ENCODE results near the gene DNAH7.
A peak's percentile ranks its signal among the peaks of the same experiment; 100 is the strongest.
"Not testable (repeated sequence)": the region's sequence is repeated elsewhere in the genome, so short reads cannot be mapped to it uniquely, and the experiment has no call there.

Gene DNAH7

DNA sequence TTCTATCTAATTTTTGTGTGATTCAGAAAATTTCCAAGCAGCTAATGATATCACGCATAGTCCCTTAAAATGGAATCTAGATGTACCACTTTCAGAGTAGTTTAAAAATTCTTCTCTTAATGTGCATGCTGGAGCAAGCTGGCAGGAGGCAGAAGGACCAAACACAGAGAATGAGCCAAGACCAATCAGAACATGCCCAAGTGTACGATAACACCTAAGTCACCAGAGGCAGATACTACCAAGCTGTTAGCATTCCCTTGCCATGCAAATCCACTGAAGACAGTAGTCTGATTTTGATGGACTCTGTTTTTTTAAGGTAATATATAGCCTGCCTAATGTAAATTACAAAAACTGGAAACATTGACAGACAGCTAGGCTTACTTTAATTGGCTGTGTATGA, 109.3 kb downstream of the DNAH7 start:
- DNase-seq: no peak

GRCh38 chr2:195956725-195957124, 111.9 kb downstream of the DNAH7 start:
- no peak for DNase-seq

DNA sequence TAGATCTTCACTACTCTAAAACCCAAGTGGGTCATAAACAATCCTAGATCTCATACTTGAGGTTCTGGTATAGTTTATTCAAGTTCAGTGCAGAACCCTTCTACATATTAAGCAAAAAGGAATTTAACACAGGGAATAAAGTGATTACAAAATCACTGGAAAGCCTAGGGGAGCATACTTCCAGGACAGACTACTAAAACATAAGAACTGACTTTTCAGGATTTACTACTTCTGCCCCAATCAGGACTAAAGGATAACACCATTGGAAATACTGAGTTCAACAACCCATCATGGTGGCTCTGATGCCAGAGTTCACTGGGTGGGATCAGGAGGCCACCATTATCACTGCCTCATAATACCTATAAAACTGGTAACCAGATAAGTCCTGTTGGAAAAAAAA, 123.6 kb downstream of the DNAH7 start:
- DNase-seq: no peak

DNA sequence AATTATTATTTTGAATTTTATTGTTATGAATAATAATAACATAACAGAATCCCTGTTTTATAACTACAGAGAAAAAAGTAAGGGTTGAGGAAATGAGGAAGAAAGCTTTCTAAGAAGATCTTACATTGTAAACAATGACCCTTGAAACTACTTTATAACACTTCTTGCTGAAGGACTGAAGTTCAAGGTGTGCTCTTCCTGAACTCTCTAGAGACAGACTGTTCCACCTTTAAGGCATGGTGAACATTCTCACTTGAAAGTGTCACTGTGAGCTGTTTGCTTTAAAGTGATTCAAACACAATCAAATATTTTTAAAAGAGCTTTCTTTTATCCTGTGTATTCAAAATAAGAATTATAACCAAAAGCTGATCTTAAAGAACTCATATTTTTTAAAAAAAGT, 131.5 kb downstream of the DNAH7 start:
- DNase-seq: no peak

DNA sequence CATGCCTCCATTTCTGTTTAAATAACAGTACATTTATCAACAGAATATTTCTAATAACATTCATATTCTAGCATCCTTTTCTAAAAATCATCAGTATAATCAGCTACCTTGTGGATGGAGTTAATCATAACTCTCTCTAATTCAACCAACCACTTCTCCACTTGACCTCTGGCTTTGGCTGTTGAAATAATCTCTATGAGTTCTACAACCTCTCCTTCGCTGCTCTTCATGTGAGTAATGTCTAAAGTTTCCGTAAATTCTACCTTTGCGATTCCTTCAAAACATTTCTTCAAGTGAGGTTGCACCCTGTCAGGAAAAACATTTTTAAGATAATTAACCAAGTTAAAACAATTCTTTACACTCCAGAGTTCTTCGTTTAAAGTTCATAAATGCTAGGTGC, 134.2 kb downstream of the DNAH7 start:
- DNase-seq: no peak

GRCh38 chr2:195929531-195929930, 139.1 kb downstream of the DNAH7 start:
- no peak for DNase-seq

GRCh38 chr2:195925120-195925519, 143.5 kb downstream of the DNAH7 start:
- DNase-seq: no peak

DNA sequence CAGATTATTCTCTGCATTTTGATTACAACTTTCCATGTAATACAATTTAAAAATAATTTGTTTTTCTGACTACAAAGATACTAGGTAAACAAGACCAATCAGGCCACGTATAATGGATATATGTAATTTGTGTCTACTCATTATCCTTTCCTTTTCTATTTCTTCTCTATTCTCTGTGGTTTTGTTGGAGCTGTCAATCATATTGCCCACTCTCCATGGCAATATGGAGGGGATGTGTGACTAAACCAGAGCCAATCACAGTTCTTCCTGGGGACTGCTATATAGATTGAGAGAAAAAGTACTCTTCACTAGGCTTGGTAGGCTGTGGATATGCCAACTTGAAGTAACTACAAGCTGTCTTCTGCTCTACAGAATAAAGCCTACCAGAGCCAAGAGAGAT, 144.7 kb downstream of the DNAH7 start:
- DNase-seq: no peak

GRCh38 chr2:195917021-195917600, 151.5 kb downstream of the DNAH7 start:
- DNase-seq: not testable (repeated sequence)

GRCh38 chr2:195912079-195912478, 156.6 kb downstream of the DNAH7 start:
- no peak for DNase-seq

DNA sequence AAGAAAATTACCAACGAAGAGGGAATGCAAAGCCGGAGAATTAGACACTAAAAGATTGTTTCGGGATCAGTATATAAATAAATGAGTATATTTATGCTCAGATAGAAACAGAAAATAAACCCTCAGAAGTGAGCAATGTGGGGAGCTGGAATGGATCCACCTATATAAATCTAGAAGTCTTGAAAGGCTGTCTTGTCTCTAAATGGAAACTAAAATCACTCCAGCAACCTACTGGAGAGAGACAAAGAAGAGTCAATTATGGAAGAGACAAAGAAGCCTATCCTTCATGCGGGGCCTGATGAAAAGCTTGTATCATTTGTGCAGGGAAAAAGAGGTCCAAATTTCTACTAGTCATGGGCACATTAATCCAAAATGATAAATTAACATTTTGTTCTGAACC, 158.1 kb downstream of the DNAH7 start:
- no peak for DNase-seq

- no peak for DNase-seq
Observed at GRCh38 chr2:195909926-195910325, 158.7 kb downstream of the DNAH7 start.

GRCh38 chr2:195907474-195907873, 161.2 kb downstream of the DNAH7 start:
- no peak for DNase-seq

DNA sequence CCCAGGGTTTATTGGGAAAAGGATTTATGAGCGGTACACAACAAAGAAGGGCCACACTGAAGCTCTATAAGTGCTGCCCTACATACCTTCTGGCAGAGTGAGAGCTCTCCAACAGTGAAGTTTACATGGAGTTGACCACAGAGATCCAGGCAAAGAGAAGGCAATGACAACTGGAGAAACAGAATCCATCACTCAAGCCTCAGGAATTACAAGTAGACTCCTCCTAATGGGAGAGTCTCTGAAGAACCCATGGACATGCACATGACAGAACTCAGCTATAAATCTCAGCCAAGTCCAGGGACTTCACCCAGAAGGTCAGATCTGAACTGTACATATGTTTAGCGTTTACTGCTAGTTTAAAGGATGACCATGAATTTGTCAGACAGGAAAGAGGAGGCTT, 164.7 kb downstream of the DNAH7 start:
- no peak for DNase-seq

DNA sequence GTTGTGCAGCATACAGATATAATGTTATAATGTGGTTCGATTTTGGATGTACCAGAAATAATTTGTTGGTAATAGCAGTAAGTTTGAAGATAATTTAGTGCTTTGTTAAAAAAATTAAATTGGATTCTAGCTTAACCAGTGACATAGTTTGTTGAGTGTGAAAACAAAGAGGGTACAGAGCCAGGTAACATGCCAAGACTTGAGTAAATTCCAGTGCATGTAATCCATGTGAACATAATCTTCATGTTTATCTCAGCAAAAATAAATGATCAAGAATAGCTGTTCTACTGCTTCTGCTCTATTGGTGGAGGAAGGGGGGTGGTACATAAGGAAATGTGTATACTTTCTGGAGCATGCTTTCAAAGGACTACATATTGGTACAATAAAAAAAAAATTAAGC, 165.8 kb downstream of the DNAH7 start:
- no peak for DNase-seq

DNA sequence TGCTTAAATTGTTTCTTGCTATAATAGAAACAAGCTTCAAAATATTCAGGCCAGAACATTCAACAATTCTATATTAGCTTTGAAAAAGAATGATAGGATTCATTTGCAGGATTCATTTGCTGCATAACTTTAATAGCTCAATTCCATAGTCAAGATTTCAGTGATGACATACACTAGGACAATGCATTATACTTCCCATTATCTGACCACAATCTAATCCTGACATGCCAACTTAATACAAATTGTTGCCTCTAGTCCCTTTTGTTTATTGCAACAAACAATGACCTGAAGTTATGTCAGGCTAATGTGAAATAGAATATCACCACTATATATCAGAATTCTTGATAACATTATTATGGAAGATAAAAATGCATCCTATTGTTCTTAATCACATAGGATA, 169.4 kb downstream of the DNAH7 start:
- DNase-seq: no peak

DNA sequence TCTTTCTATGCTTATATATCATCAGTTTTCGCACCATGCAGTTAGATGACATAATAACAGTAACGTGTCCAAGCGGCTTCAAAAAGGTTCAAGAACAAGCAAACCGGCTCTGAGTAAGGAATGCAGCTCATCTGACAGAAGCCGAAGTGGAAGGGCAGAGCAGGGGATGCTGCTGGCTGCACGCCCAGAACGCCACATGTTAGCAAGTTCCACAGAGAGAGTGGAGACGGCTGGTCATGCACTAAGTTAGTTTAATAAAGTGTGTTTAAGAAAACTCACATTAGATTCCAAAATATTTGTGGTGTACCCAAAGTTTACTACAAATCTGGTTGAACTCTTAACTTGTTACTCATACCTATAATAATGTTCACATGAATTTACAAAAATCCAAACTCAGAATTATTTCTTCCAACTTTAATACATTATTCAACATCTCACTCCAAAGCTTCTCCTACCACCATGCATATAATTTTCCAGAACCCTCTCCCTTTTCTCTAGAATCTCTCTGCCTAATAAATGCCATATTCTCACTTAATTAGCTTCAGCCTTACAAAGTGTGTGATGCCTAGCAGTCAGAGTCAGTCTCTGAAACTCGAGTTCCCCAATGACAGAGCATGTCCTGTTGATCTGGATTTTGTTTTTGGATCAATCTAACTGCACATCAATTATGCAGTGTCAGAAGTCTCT, 170.0 kb downstream of the DNAH7 start:
- DNase-seq: no peak

GRCh38 chr2:195891081-195891480, 177.6 kb downstream of the DNAH7 start:
- no peak for DNase-seq

GRCh38 chr2:195879153-195879552, 189.5 kb downstream of the DNAH7 start:
- no peak for DNase-seq

- no peak for DNase-seq
Observed at GRCh38 chr2:195871326-195871725, 197.3 kb downstream of the DNAH7 start.

DNA sequence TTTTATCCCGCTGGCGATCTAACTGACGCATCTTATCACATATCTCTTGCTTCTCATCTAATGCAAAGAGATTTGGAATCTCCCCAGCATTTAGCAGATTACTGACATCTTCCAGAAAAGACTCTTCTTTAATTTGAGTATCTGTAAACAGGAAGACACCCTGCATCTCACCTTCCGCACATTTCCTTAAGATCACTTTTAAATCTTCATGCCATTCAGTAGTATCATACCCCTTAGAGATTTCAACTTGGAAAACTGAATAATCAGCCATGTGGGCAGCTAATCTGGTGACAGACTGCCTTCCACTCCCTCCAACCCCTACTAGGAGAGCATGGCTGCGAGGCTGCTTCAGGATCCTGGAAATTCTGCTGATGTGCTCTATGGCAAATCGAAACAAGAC, 204.3 kb downstream of the DNAH7 start:
- DNase-seq: no peak

DNA sequence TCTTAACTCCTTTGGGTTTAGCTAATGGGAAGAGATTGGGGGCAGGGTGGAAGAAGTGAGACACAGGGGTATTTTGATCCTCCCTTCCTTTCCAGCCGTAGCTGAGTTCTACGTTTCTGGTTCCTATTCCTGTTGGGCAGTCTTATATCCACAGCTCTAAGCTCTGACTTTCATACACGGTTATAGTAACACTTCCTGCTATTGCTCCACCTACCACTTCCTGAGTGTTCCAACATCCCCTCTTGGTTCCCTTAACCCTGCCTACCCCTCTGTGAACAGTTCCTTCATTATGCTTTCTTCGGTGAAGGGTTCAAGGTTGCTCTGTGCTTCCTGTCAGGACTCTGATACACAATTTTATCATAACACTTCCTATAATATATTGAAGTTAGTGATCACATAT, 205.1 kb downstream of the DNAH7 start:
- peak; percentile 57 for DNase-seq

DNA sequence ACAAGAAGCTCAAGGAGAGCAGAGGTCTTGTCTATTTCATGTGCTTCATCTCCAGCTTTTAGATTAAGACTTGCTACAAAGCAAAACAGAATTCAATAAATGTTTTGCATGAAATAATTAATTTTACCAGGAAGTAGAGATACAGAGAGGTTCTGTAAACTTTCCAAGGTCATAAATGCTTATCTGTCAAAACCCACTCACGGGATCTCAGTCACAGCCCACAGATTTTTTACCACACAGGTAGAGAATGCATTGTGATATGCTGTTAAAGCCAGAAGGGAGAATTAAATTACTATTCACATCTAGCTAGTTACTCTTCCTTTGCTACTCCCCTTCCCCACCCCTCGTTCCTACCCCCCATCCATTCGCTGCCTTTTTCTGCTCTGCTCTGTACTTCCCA, 205.5 kb downstream of the DNAH7 start:
- DNase-seq: no peak

DNA sequence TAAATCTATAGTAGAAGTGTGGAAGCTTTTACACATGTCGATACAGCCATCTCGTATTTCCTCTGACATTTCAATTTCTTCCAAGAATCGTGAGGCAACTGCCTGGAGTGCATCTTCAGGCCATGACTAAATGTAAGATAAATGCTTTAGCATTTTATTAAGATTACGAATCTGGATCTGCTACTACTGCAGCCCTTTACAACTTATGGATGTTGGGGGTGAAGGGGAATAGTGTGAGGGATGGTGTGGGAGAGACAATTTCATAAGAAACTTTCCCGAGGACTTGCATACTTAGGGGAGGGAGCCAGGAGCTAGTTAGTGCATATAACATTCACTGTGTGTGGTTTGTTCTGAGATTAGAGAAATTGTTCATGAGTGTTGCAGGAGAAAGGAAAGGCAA, 206.8 kb downstream of the DNAH7 start:
- no peak for DNase-seq

GRCh38 chr2:195859513-195859912, 209.1 kb downstream of the DNAH7 start:
- no peak for DNase-seq

Measured in MV-4-11 (cell line).